Amniotic epithelial cell (primary cell): ENCODE data around the gene DNAJC5.
"Not testable (repeated sequence)": the region's sequence is repeated elsewhere in the genome, so short reads cannot be mapped to it uniquely, and the experiment has no call there.

Experiments used
- DNase-seq: peaks from one replicate; pipeline ENCODE4 v3.0.0-alpha.2; 2010; ENCODE audit warnings: low read depth

The DNAJC5 gene

DNA sequence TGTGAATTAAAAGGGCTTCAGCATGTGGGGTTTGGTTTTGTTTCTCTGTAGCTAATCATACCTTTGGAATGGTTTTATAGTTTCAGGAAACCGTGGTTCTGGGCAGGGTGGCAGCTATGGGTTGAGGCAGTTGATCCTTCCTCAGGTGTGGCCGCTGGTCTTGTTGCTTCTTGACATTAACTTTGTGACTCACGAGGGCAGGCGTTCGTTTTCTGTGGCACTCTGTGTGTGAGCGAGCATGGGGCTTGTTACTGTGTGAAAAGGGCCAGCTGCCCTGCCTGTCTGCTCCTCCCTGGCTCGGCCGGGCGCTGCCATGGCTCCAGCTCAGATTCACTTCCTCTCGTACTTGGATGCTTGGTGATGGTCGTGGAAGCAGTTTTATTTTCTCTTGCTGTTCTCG is 16.2 kb downstream of the DNAJC5 start:
- DNase-seq = no peak

DNA sequence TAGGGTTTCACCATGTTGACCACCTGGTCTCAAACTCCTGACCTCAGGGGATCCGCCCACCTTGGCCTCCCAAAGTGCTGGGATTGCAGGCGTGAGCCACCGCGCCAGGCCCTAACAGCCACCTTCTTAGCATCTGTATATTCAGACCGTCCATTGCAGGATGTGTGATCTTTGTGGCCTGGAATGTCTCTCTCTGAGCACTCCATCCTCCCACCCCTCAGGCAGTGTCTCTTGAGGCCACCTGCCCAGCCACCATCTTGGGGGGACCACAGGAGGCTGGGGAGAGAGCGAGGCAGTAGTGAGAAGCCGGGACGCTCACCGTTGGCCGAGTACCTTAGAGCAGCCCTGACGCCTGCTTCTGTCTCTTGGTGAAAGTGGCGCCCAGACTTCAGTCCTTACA is 18.8 kb downstream of the DNAJC5 start:
- DNase-seq = no peak

DNA sequence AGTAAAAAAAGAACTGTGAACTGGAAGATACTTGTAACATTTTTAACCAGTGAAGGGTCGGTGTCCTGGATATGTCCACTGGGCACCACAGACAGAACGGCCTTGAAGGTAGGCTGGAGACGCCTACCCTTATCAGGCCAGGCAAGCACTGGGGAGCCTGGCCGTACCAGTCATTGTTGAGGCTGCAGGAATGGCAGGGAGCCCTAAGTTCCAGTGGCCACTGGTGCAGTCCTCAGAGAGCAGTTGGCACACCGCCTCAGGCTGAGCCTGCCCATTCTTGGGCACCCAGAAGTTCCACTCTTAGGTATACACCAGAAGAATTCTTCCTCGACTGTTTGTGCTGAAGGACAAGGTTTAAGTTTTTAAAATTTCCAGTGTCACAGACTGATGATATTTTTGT is 20.5 kb downstream of the DNAJC5 start:
- DNase-seq = no peak

DNA sequence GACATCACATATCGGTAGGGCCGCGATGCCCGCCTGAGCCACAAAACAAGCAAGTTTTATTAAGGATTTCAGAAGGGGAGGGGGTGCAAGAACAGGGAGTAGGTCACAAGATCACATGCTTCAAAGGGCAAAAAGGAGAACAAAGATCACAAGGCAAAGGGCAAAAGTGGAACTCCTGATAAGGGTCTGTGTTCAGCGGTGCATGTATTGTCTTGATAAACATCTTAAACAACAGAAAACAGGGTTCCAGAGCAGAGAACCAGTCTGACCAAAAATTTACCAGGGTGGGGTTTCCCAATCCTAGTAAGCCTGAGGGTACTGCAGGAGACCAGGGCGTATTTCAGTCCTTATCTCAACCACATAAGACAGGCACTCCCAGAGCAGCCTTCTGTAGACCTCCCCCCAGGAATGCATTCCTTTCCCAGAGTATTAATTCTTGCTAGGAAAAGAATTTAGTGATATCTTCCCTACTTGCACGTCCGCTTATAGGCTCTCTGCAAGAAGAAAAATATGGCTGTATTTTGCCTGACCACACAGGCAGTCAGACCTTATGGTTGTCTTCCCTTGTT is 21.5 kb downstream of the DNAJC5 start:
- DNase-seq = peak; percentile 79

DNA sequence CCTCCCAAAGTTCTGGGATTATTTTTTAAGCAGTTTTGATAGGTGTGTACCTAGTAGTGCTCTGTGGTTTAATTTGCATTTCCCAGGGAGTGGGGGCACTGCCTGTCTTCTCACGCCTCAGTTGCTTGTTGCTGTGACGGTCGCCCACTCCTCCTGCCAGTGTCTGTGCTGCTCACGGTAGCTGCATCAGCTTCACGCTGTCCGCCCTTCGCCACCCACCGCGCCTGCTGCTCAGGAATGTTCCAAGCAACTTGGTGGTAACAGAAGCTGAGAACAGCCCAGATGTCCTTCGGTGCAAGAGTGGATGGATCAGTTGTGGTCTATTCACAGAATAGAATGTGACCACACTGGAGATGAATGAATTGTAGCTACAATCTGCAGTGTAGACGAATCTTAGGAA is 22.9 kb downstream of the DNAJC5 start:
- no peak for DNase-seq

DNA sequence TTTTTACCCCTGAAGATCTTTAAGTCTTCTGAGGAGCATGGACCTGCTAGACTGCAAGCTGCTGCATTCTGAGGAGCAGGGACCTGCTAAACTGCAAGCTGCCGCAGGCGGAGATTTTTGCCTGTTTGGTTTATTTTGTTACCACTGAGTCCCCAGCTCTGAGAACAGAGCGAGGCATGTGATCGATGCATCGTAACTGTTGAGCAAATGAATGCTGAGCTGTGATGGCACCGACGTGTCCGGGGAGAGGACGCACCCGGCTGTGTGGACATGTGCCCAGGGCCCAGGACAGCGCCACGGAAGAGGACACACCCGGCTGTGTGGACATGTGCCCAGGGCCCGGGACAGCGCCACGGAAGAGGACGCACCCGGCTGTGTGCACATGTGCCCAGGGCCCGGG is 24.2 kb downstream of the DNAJC5 start:
- DNase-seq = no peak

DNA sequence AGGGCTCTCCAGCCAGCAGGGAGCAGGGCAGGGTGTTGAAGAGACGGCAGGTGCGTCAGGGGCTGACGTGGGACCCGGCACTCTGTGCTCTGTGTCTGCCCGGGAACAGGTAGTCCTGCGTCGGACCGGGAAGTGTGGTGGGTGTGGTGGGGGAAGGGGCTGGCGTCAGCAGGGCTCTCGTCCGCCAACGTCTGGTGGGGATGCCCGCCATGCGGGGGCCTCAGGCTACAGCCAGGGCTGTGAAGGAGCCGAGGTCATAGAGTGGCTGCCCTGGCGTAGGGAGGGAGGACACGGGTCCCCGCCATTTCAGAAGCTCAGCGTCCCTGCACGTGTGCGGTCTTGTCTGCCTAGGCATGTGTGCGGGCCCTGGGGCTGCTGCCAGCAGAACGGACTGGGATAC is 25.3 kb downstream of the DNAJC5 start:
- no peak for DNase-seq

DNA sequence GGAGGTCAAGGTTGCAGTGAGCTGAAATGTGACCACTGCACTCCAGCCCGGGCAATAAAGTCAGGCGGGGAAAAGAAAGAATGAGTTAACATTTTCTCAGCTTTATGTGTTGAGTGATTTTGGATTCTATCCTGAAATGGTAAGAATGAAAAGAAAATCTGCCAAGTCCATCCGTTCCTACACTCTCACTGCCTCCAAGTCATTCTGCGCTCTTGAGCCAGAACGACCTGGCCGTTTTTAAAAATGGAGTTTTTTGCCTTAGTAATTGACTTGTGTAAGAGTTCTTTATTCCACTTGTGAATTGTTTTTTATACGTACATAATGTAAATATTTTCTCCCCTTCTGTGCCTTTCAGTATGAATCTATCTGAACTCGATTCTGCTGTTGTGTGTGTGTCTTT is 28.7 kb downstream of the DNAJC5 start:
- DNase-seq = no peak

DNA sequence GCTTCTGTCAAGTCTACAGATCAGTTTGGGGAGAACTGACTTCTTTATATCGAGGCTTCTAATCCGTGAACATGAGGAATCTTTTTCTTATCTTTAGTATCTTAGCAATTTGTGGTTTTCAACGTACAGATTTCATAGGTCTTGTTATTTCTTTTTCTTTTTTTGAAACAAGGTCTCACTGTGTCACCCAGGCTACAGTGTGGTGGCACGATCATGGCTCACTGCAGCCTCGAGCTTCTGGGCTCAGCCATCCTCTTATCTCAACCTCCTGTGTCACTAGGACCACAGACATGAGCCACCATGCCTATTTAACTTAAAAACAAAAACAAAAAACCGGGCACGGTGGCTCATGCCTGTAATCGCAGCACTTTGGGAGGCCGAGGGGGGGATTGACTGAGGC is 29.3 kb downstream of the DNAJC5 start:
- DNase-seq = no peak

DNA sequence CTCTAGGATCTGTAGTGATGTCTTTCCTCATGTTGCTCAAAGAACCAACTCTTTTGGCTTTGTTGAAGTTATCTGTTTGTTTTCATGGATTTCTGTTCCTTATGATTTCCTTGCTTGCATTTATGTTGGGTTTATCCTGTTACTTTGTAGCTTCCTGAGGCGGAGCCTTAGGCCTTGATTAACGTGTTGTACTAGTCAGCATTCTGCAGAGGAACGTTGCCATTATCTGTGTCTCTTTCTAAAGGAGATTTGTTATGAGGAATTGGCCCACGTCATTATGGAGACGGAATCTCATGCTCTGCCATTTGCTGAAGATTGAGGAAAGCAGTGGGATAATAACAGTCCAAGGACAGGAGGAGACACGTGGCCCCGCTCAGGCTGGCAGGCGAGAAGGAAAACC is 31.4 kb downstream of the DNAJC5 start:
- no peak for DNase-seq

DNA sequence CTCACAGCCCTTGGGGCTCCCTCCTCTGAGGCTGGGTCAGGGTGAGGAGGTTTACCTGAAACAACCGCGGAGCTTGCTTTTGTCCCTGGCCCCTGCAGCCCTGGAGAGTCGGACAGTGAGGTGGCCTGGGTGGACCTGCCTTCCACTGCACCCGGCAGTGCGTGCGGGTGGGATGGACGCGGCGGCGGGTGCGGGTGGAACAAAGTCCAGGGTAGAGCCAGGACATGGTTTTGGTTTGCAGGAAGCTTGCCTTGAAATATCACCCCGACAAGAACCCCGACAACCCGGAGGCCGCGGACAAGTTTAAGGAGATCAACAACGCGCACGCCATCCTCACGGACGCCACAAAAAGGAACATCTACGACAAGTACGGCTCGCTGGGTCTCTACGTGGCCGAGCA is 34.1 kb downstream of the DNAJC5 start:
- no peak for DNase-seq

DNA sequence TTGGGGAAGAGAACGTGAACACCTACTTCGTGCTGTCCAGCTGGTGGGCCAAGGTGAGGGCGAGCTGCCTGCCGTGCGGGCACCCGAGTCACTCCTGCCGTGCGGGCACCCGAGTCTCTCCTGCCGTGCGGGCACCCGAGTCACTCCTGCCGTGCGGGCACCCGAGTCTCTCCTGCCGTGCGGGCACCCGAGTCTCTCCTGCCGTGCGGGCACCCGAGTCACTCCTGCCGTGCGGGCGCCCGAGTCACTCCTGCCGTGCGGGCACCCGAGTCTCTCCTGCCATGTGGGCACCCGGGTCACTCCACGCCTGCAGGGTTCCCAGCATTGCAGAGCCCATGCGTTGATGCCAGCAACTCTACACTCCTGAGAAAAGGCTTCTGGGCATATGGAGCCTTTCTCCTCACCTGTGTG is 34.6 kb downstream of the DNAJC5 start:
- not testable (repeated sequence) for DNase-seq

DNA sequence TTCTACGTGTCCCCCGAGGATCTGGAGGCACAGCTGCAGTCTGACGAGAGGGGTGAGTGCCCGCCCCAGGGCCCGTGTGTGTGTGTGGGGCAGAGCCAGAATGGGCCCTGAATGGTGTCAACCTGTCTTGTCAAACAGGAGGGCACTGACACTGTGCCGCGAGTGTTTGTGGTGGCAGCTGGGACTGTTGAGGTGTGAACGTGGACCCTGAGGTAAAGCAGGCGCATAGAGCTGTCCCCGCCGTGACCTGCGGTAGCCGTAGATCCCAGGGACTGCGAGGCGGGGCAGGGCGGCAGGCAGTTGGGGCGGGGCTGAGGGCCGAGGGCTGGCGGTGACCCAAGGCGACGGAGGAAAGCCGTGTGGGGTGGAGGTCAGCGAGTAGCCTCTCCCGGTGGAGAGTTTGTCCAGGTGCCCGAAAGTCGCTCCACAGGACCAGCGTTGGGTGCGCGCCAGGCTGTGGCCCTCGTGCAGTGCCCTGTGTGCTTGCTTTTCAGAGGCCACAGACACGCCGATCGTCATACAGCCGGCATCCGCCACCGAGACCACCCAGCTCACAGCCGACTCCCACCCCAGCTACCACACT is 36.1 kb downstream of the DNAJC5 start:
- no peak for DNase-seq

DNA sequence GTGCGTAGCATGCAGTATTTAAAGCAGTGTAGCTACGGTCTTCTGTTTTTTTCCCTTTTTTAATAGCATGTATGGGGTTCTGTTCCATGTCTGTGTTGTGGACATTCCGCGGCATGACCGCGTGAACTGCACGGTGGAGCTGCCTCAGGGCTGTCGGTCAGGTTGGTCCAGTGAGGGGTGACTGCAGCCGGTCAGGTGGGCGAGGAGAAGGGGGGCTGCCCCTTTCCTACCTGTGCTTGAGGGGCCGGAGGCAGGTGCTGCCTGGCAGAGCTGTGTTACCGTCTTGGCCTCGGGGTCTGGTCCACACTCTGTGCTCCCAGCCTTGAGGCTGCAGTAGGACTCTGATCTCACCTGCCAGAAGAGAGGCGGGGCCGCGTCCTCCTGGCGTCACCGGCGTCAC is 36.8 kb downstream of the DNAJC5 start:
- no peak for DNase-seq

DNA sequence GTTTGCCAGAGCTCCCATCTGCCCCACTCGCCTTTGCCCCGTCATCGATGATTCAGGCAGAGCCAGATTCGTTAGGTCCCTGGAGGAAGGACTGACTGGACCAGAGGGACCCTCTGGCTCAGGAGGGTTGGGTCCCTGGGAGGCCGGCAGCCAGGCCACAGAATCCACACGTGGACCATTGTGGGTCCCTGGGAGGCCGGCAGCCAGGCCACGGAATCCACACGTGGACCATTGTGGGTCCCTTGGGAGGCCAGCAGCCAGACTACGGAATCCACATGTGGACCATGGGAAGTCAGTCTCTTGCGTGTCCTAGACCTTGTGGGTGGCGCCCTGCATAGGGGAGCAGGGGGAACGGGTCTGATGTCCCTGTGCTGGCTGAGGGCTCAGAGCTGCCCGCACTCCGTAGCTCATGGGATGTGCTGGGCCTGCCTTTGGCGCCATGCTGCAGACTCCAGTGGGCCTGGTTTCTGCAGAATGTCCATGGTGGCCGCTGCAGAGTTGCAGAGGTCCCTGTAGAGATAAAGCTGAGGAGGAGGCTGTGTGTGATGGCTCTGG is 37.8 kb downstream of the DNAJC5 start:
- DNase-seq = no peak

DNA sequence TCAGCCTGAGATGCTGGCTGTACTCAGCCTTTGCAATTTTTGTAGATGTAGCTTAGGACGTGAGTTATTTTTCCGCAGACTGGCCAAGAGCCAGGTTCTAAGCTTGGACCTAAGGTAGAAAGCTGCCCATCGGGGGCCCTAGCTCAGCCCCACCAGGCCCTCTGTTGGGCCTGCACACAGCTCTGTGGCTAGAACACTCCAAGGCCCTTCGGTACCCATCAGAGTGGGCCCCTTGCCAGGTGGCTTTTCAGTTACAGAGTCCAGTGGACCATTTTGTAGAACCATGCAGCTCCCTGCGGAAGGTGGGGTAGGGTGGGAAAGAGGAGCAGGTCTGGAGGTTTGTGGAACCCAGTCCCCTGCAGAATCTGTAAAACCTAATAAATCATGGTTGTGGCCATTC is 38.7 kb downstream of the DNAJC5 start:
- no peak for DNase-seq

DNA sequence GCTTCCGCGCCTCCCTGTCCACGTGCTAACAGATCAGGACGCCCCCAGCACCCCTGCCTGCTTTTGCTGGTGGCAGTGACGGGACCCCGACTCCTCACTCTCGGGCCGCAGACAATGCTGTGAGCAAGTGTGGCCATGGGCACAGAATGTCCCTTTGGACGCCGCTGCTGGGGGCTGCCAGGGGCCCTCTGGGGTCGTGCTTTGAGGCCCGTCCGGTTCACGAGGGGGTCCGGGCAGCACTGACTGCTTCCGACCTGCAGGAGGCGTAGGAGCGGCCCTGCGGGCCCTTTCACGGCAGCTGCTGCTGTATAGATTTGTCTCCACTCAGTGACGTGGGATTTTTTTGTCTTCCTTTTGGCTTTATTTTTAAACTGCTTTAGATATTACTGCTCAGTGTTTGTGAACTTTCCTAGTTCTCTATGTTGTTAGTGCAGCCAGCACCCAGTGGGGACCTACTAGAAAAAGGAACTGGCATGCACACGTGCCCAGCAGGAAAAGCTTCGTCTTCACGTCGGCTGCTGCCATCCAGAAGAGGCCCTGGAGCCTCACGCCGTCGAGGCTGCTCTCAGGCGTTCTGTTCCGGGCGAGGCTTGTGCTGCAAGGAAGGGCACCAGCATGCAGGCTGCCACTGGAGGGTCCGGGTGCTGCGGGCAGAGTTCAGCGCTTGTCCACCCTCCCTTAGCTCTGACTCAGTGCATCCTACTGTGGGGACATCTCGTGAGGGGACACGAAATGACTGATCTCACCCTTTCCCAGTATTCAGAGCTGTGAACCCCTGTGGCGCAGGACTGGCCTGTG is 39.5 kb downstream of the DNAJC5 start:
- no peak for DNase-seq

DNA sequence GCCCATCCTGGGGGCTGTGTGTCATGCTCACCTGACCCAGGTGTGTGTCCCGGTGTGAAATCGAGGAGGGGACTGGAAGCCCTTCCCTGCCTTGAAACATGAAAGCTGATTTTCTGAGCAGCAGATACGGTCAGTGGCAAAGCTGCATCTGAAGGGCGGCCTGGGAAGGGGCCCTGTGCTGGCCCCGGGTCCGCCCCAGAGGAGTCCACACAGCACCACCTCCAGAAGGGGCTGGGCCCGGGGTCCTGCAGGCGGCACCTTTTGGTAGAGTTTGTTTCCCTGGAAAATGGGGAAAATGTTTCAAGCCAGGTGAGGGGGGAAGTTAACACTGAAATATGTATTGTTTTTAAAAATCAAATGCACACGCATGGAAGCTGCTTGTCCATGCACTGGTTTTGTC is 40.5 kb downstream of the DNAJC5 start:
- no peak for DNase-seq

DNA sequence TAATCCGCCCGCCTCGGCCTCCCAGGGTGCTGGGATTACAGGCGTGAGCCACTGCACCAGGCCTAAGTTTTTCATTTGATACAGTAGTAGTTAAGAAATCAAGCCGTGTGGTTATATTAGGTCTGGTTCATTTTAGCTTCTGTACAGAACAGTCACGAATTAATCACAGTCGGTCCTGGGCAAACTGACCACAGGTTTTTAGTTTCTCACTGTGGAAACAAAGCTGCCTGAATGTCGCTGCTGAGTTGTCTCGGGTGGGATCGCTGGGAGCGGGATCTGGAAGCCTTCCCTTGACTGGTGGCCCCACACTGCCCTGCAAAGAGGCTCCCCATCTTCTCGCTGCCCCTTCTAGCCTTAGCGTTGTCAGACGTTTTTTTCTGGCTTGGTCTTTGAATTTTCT is 42.7 kb downstream of the DNAJC5 start:
- peak; percentile 64 for DNase-seq

DNA sequence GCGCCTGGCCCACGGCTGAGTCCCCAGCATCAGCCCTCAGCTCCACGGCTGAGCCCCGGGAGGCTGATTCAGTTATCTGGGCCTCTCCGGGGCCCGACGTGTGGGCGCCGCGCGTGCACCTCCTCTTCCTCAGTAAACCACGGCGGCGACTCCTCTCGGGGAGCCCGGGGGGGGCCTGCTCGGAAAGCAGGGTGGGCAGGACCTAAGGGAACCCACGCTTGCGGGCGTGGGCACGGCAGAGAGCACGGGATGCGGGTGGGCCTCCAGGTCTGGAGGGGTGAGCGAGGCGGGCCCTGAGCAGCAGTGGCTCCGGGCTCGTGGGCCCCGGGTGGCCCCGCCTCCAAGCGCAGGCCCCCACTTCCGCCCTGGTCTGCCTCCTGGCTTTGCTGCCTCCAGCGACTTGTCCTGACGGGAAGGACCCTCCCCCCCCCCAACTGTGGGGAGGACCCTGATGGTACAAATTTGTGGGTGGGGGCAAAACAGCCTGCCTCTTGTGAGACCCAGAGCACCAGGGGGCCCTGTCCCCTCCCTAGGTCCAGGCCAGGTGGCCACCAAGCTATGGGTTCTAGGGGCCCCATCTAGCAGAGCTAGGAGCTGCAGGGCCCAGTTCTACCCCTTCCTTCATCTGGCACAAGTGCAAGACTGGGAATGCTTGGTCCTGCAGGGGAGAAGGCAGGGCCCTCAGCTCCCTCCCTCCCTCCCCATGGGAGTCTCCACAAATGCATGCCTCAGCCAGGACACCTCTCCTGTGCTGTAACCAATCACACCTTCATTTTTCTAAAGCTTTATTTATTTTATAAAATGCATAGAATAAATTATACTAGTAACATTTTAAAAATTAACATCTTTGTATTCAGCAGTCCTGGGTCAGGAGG is 44.4 kb downstream of the DNAJC5 start:
- DNase-seq = no peak

DNA sequence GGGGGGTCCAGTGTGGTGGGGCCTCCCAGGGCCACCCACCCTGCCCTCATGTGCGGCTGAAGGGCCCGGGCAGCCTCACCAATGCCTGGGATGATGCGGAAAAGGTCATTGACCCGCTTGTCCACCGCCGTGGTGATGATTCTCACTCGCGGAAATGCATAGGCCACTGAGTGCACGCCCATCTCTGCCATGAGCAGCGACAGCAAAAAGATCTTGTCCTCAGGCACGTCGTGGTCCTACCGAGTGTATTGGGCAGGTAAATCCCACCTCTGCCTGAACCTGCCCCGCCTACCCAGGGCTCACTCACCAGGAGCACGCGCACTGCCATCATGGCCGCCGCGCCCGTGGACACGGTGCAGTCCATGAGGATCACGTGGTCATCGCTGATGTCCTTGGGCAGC is 45.1 kb downstream of the DNAJC5 start:
- no peak for DNase-seq

DNA sequence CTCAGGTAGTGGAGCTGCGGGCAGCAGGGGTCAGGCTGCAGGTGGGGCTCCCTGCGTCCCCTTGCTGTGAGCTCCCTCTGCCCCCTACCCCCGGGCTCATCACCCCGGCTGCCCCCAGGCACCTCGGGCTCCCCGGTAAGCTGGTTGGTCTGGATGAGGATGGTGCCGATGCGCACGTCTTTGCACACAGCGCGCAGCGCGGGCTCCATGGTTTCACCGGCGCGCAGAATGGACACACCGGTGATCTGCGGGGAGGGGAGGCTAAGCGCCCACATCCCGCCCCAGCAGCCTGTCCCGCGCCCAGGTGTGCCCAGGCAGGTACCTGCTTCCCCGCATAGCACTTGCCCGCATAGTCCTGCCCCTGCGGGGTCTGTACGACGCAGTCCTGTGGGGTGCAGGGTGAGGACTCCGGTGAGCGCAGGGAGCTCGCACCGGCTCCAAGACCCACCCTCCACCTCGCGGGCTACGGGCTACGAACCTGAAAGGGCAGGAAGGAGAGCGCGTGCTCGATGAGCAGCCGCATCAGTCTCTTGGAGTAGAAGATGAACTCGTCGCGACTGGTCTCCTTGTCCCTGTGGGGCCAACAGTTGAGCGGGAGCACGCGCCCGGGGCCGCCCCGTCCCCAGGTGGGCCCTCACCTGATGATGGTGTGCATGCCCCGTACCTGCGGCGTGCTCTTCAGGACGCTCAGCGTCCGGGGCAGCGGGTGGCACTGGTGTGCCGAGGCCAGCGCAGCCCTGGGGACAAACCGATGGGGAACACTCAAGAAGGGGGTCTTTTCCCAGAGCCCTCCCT is 45.7 kb downstream of the DNAJC5 start:
- no peak for DNase-seq
